GM18505 (cell line): Measurements from ENCODE around the gene PTGER4.
"Not testable (repeated sequence)": the region's sequence is repeated elsewhere in the genome, so short reads cannot be mapped to it uniquely, and the experiment has no call there.

ENCODE experiments used
- ATAC-seq: cut with Tn5 transposase; IDR thresholded peaks from one replicate; pipeline ENCODE4 v1.9.1; 2021; ENCODE audit not compliant: unreplicated experiment
- POLR2A ChIP-seq: IDR thresholded peaks from 4 replicates; pipeline ENCODE4 v1.6.1; 2011; ENCODE audit warnings: borderline replicate concordance; ENCODE audit not compliant: insufficient read depth, insufficient read length; ENCODE audit errors: extremely low read depth

The PTGER4 gene

DNA sequence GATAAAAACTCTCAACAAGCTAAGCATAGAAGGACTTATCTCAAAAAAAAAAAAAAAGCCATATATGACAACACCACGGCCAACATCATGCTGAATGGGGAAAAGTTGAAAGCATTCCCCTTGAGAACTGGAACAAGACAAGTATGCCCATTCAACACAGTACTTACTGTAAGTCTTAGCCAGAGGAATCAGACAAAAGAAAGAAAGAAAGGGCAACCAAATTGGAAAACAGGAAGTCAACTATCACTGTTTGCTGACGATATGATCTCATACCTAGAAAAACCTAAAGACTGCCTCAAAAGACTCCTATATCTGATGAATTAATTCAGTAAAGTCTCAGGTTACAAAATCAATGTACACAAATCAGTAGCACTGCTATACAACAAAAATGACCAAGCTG lies 24.6 kb upstream of the PTGER4 start:
- no peak for TF ChIP-seq POLR2A

DNA sequence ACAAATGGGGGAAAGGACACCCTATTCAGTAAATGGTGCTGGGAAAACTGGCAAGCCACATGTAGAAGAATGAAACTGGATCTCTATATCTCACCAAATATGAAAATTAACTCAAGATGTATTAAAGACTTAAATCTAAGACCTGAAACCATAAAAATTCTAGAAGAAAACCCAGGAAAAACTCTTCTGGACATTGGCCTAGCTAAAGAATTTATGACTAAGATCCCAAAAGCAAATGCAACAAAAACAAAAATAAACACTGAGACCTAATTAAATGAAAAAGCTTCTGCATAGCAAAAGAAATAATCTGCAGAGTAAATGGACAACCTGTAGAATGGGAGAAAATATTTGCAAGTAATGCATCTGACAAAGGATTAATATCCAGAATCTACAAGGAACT lies 23.6 kb upstream of the PTGER4 start:
- ATAC-seq: not testable (repeated sequence)

More for the DNA sequence above, 24.6 kb upstream of the PTGER4 start:
- no peak for ATAC-seq

DNA sequence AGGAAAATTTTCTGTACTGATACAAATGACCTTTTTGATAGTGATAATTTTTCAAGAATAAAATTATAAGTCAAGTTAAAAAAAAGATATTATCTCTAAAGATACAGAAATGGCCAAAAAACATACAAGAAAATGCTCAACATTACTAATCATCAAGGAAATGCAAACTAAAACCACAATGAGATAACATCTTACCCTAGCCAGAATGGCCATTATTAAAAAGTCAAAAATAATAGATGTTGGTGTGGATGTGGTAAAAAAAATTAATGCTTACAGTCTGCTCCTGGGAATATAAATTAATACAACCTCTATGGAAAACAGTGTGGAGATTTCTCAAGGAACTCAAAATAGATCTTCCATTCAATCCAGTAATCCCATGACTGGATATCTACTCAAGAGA lies 22.9 kb upstream of the PTGER4 start:
- ATAC-seq: no peak
- TF ChIP-seq POLR2A: no peak

DNA sequence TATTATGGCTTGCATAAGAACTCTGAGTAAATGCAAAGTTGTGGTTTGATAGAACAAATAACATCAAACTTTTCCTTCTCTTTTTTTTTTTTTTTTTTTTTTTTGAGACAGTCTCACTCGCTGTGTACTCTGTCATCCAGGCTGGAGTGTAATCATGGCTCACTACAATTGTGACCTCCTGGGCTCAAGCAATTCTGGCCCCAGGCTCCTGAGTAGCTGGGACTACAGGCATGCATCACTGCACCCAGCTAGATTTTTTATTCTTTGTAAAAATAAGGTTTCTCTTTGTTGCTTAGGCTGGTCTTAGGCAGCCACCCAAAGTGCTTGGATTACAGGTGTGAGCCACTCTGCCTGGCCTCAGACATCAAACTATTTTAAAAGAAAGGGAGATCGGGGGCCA lies 19.0 kb upstream of the PTGER4 start:
- TF ChIP-seq POLR2A: no peak
- ATAC-seq: no peak

DNA sequence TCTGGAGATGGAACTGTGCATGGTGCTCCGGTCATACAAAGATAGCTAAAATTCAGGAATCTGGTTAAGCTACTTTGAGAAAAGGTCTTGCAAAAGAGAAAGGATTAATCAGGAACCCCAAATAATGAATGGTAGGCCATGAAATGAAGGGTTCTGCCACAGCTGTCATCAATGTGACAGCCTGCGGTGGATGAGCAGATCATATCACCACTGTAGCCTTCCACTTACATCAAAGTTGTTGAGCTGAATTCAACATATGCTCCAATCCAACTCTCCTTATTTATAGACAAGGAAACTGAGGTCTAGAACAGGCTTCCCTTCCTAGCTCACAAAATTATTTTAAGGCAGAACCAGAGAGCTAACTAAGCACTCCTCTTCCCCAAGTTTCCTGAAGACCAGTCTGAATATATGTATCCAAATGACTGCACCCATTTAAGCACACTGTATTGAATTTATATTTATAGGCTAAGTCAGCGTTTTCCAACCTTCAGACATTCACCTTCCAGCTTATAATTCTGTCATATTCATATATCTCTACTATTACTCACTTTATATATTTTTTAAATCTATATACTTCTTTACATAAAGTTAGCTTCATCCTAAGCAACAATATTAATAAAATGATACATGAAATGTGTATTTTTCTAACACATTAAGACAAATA lies 13.9 kb upstream of the PTGER4 start:
- no peak for ATAC-seq
- no peak for TF ChIP-seq POLR2A

DNA sequence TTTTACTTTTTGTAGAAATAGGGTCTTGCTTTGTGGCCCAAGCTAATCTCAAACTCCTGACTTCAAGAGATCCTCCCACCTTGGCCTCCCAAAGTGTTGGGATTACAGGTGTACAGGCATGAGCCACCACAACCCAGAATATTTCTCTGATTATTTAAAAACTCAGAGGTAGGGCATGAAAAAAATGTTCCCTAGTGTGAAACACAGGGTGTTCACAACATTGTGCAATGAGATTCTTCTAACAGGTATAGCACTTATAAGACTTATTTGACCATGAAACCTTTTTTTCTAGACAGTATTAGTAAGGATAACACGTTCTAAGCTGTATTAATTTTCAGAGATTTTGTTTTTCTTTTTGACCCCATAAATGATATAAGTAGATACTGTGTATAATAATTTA lies 13.1 kb upstream of the PTGER4 start:
- TF ChIP-seq POLR2A: no peak
- no peak for ATAC-seq

DNA sequence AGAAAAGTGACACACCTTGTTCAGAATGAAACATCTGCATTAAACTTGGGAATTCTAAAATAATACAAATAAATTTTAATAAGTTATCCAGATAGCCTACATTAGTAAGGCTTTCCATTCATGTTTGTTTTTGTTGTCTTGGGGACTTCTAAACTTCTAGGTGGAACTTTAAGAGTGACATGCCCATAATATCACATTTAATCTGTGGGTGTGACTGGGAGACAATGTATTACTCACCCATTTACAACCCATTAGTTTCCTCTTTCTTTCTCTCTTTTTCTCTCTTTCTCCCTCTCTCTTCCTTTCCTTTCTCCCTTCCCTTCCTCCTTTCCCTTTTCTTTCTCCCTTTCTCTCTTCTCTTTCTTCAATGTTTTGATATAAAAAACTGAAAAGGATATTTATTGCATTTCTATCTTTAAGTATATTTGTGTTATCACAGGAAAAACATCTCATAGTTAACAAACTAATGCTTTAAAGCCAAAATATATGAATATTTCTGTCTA lies 12.5 kb upstream of the PTGER4 start:
- ATAC-seq: no peak
- no peak for TF ChIP-seq POLR2A

DNA sequence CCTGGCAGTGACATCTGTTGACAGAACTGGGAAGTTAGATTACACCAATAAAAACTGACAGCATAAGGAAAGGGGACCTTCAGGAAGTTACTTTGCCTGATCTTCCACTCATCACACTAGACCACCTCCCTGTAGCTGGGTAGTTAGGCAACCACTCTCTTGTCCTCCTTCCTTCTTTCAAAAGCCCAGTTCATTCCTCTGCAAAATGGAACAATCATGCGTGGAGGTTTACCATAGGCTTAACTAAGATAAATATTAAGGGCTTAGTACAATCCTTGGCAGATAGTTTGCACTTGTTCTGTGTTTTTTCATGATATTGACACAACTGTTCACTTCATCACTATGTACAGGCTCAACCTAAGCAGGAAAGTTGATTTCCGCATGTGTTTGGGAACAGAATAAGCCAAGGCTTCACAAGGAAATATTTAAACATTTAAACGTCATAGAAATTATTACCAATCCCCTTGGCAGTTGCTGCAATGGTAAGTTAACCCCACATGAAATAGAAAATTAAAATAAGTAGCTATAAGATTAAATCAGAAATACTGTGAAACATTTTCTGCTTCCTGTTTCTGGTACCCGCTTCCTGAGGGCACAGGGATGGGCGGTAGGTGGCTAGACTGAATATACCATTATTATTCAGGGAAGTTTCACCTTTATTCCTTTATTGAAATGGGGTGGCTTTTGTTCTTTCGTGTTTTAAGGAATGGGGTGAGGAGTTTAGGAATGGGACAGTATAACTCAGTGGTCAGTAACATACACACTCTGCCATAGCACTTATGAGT lies 9.9 kb upstream of the PTGER4 start:
- ATAC-seq: no peak
- no peak for TF ChIP-seq POLR2A

DNA sequence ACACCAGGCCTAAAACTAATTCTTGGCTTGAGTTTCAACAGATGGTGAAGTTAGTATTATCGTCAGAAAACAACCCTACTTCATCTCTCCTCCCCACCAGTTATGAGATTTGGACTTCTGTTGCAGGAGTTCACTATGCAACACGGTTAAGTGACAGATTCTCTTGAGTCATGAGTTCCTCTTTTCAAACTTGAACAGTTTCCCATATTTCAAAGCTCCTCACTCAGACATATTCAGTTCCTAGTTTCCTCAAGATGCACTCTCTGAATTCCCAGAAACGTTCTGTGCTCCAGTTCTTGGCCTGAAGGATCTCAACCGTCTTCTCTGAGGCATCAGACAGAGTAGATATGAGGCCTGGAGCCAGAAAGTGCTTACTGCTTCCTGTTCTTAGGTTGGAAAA lies 7.3 kb upstream of the PTGER4 start:
- no peak for ATAC-seq
- no peak for TF ChIP-seq POLR2A

DNA sequence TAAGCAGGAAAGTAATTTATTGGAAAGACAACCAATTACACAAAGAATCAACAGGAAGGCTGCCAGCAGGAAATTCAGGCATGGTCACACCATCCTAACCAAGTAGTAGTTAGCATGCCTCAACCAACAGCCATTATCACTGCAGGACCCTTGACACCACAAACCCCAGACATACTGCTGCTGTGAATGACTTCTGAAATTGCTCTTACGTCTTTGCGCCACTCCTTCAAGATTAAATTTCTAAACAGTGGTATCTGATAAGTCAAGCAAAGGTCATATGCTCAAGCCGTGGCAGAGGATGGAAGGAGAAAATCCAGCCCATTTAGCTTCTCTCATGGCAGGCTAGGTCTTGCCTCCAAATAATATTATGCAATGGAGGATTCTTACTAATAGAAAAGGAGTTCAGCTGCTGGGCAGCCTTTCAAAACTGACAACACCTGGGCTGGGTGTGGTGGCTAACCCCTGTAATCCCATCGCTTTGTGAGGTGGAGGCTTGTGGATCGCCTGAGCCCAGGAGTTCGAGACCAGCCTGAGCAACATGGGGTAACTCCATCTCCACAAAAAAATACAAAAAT lies 5.0 kb upstream of the PTGER4 start:
- TF ChIP-seq POLR2A: no peak
- no peak for ATAC-seq

DNA sequence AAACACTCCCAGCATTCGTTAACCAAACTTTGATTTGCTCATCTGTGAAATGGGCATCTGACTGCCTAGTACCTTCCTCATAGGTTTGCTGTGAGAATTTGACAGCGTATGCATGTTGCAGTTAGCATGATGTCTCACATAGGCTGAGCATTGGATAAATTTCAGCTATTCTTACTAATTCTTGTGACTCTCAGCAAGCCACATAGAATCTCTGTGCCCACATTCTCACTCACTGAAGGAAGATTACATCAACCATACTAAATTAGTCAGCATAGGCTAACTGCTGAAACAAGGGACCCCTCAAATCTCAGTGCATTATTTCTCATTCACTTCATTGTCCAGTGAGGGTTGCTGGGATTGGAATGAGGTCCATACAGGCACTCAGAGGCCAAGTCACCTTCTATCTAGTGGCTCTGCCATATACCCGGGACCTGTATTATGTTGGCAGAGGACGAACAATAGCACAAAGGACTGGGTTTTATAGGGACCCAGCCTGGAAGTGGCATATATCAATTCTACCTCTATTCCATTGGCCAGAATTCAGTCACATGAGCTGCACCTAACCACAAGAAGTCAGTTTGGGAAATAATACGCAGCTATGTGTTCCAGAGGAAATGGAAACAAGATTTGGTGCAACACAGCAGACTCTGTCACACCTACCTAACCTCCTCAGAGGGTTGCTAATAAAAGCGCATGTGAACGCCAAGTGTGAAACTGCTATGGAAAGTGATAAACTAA lies 4.2 kb upstream of the PTGER4 start:
- TF ChIP-seq POLR2A: no peak
- no peak for ATAC-seq

DNA sequence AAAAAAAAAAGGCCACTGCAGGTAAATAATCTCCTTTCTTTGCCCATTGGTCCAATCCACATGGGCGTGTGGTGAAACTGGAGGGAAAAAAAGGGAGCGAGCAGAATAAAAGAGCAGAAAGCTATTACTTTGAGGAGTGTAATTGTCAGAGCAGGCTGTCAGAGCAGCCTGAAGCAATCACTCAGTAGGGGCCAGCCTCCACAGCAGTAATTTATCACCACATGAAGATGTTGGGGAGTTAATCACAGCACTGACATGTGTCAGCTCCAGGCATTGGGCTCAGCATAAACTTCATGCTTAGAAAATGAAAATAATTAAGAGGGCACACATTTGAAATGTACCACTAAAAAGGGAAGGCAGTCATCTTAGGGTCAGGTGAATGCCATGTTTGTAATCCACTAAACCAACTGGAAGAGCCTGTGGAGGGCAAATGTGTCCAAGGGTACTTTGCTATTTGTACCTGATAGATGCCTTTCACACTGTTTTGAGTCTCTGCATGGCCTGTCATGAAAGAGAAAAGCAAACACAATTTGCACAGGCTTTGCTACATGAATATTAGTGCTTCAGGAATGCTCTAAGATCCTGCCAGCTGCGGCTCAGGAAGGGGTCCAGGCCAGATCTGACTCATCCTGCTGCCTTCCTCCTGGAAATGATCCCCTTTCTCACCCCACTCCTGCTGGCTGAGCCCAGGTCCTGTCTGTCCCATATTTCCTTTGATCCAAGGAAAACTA lies 2.9 kb upstream of the PTGER4 start:
- no peak for TF ChIP-seq POLR2A
- no peak for ATAC-seq

DNA sequence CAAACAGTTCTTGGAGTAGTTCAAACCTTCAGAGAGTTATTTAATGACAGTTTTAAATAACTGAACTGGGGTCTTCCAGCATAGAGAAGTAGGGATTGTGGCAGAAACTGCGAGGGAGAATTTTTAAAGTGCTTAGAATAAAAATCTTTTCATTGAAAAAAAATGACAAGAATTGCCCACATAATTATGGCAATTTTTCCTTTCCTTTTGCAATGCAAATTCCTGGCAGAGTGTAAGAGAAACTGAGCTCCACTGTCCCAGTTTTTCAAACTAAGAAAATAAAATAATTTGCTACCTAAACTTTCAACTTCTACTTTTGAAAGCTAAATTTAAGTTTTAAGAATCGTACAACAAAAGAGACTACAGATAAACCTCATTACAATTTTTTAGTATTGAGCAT lies 2.3 kb upstream of the PTGER4 start:
- no peak for TF ChIP-seq POLR2A
- no peak for ATAC-seq
